ENCODE data around the gene DENND5A. TPM values are rescaled to one million over a fixed set of nuclear protein-coding genes. Genes with fewer than 3 reads are reported as not detected.
A peak's percentile ranks its signal among the peaks of the same experiment; 100 is the strongest.

DENND5A gene
- total RNA-seq, 4 donors from 2014 or later, result 29.1 to 33.1 (median 31.5) TPM

DNA sequence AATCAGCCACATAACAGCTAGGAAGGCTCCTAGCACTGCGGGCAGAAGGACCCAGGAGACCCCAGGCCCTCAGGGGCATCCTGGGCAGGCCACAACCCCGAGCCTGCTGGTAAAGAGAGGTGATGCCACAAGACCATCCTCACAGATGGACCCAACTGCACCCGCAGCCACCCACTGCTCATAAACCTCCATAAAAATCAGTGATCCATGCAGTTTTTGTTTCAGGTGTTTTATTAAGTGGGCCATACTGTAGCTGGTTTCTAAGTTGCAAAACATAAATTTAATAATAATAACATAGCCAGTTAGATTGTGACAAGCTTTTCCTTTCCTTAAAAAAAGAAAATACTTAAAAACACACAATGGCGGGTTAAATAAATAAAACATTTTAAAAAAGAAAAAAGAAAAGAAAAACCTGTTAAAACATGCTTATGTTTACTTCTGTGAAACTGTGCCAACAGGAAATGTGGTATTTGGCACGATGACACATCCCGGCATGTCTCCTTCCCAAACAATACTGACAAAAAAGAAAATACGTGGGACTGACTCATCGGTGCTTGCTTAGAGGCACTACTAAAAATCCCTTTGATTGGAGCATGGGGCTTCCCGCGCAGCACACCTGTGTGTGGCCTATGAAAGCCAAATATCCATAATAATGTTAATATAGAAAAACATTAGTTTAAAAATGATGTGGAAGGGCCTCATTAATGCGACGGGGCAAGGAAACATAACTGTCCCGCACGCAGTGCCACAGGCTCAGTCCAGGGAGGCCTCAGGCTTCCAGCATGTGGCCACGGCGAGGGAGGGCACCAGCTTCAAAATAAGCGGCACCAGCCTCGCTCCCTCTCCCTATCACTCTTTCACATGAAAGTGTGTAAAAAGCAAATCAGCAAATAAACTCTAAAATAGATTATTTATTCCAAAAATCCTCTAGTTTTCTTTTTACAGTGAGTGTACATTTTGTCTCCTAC, 126.3 kb downstream of the DENND5A start:
- DNase-seq (no peak), ATAC-seq (no peak)
- no peaks in the 10 kb centered on the region for H3K27me3 ChIP-seq
- H3K4me3 ChIP-seq, result no peak overlapping the region
- in situ Hi-C loops (cut with MboI; ENCODE audit: low sequenced_read_pairs in 4 of 4) (loop anchor here (5.0 to 25.0 kb wide), 3 partner anchors 122 to 452 kb away; partner anchors contain the start of genes RPL27A (in 1 of the 4) and TRIM66 (in 1 of the 4)), intact Hi-C loops (cut with DNase I; ENCODE audit: low total_unique reads) (no loop called here)
- no peaks in the 10 kb centered on the region for H3K9me3 ChIP-seq
- peaks cover 0 to 52% of the 10 kb centered on the region in 2 donors for H3K36me3 ChIP-seq
- H3K27ac ChIP-seq, result peak overlapping the region in 3 of 4 donors; percentile 59 to 61 (median 59)
- TF ChIP-seq CTCF (IDR thresholded peaks at IDR 0.05 in 4 of 5, conservative IDR thresholded peaks at IDR 0.05 in 1 of 5) (no peak), POLR2A (IDR thresholded peaks at IDR 0.05) (no peak)
- H3K4me1 ChIP-seq, result peaks cover 0 to 11% of the 10 kb centered on the region in 2 donors

GRCh38 chr11:9138133-9138453, 127.1 kb downstream of the DENND5A start:
- H3K9me3 ChIP-seq, result no peaks in the 10 kb centered on the region
- H3K27me3 ChIP-seq, result no peaks in the 10 kb centered on the region
- no peak for TF ChIP-seq POLR2A (IDR thresholded peaks at IDR 0.05)
- TF ChIP-seq CTCF (IDR thresholded peaks at IDR 0.05 in 4 of 5, conservative IDR thresholded peaks at IDR 0.05 in 1 of 5), result no peak
- no peak for DNase-seq
- no peak overlapping the region for H3K4me3 ChIP-seq
- ATAC-seq, result no peak
- no peak overlapping the region for H3K27ac ChIP-seq
- intact Hi-C loops (cut with DNase I; ENCODE audit: low total_unique reads) (no loop called here), in situ Hi-C loops (cut with MboI; ENCODE audit: low sequenced_read_pairs in 4 of 4) (loop anchor here (5.0 to 25.0 kb wide), 3 partner anchors 121 to 451 kb away; partner anchors contain the start of genes RPL27A (in 1 of the 4) and TRIM66 (in 1 of the 4))
- H3K36me3 ChIP-seq, result peaks cover 0 to 44% of the 10 kb centered on the region in 2 donors
- peaks cover 0 to 11% of the 10 kb centered on the region in 2 donors for H3K4me1 ChIP-seq

- Histone ChIP-seq H3K27me3 (no peaks in the 10 kb centered on the region), H3K9me3 (no peaks in the 10 kb centered on the region), H3K4me3 (no peak overlapping the region), H3K27ac (peak overlapping the region in 1 of 4 donors; percentile 37), H3K36me3 (peaks cover 0 to 38% of the 10 kb centered on the region in 2 donors), H3K4me1 (peaks cover 0 to 11% of the 10 kb centered on the region in 2 donors)
- peak; percentile 27 to 59 for DNase-seq
- in situ Hi-C loops (cut with MboI; ENCODE audit: low sequenced_read_pairs in 4 of 4) (loop anchor here (5.0 to 25.0 kb wide), 3 partner anchors 120 to 450 kb away; partner anchors contain the start of genes RPL27A (in 1 of the 4) and TRIM66 (in 1 of the 4)), intact Hi-C loops (cut with DNase I; ENCODE audit: low total_unique reads) (loop anchor here (1.0 kb wide), 1 partner anchor 122 kb away; no protein-coding TSS in a partner anchor)
- TF ChIP-seq CTCF (IDR thresholded peaks at IDR 0.05 in 4 of 5, conservative IDR thresholded peaks at IDR 0.05 in 1 of 5) (peak; percentile 73 to 91 (median 81)), POLR2A (IDR thresholded peaks at IDR 0.05) (no peak)
- ATAC-seq, result peak; percentile 79 to 92
These were observed 127.6 kb downstream of the DENND5A start for GRCh38 chr11:9137293-9138132.

GRCh38 chr11:9136741-9137140, 128.4 kb downstream of the DENND5A start:
- H3K9me3 ChIP-seq, result no peaks in the 10 kb centered on the region
- peaks cover 0 to 11% of the 10 kb centered on the region in 2 donors for H3K4me1 ChIP-seq
- no peak for ATAC-seq
- no peak overlapping the region for H3K4me3 ChIP-seq
- no peak overlapping the region for H3K27ac ChIP-seq
- in situ Hi-C loops (cut with MboI; ENCODE audit: low sequenced_read_pairs in 4 of 4), result loop anchor here (5.0 to 25.0 kb wide), 3 partner anchors 119 to 449 kb away; partner anchors contain the start of genes RPL27A (in 1 of the 4) and TRIM66 (in 1 of the 4)
- no peak for DNase-seq
- H3K36me3 ChIP-seq, result peaks cover 0 to 30% of the 10 kb centered on the region in 2 donors
- no peaks in the 10 kb centered on the region for H3K27me3 ChIP-seq
- intact Hi-C loops (cut with DNase I; ENCODE audit: low total_unique reads), result loop anchor here (1.0 kb wide), 1 partner anchor 121 kb away; no protein-coding TSS in a partner anchor
- TF ChIP-seq CTCF (IDR thresholded peaks at IDR 0.05 in 4 of 5, conservative IDR thresholded peaks at IDR 0.05 in 1 of 5) (no peak), POLR2A (IDR thresholded peaks at IDR 0.05) (no peak)
